ENCODE measurements around the gene AJAP1. TPM values are rescaled to one million over a fixed set of nuclear protein-coding genes. Genes with fewer than 3 reads are reported as not detected.

The AJAP1 gene
- total and polyA plus RNA-seq, 2 experiments from 2014 or later = not detected

GRCh38 chr1:4784761-4785160 is 130.4 kb downstream of the AJAP1 start (continued):
- no peak for TF ChIP-seq CTCF (conservative IDR thresholded peaks at IDR 0.05; ENCODE audit: low read depth in 2 of 2)
- TF ChIP-seq NANOG (IDR thresholded peaks at IDR 0.05; ENCODE audit: borderline replicate concordance) = no peak
- TF ChIP-seq ZNF331 (CRISPR knock-in tag; IDR thresholded peaks at IDR 0.05; ENCODE audit: low read depth) = no peak
- no peak for TF ChIP-seq CREB1 (CRISPR knock-in tag; IDR thresholded peaks at IDR 0.05; ENCODE audit: low read depth)

- no peaks in the 10 kb centered on the region for H3K79me2 ChIP-seq (replicated peaks; ENCODE audit: insufficient read depth)
- H3K27ac ChIP-seq (ENCODE audit: low read depth) = no peak overlapping the region
- Mint-ChIP-seq H3K27me3 (ENCODE audit: insufficient read depth, low read depth, poor library complexity) (peaks cover 4% of the 10 kb centered on the region), H3K27ac (no peak overlapping the region), H3K36me3 (ENCODE audit: low read depth) (no peaks in the 10 kb centered on the region; the same call in 1 of the 3 replicates), H3K4me3 (no peak overlapping the region), H3K4me1 (peaks cover 3% of the 10 kb centered on the region; the same call in 1 of the 3 replicates), H3K9me3 (no peaks in the 10 kb centered on the region)
- no peak overlapping the region for H2AFZ ChIP-seq
- no peaks in the 10 kb centered on the region for H3K4me1 ChIP-seq (ENCODE audit: insufficient read depth)
- H3K4me3 ChIP-seq = no peak overlapping the region
- ATAC-seq (no peak), DNase-seq (ENCODE audit: low spot score) (no peak)
- no peaks in the 10 kb centered on the region; the same call in 1 of the 2 replicates for H3K36me3 ChIP-seq (ENCODE audit: insufficient read depth)
- H3K9me2 ChIP-seq (ENCODE audit: insufficient read depth) = no peaks in the 10 kb centered on the region
- no peaks in the 10 kb centered on the region for H3F3A ChIP-seq (replicated peaks; ENCODE audit: low read depth)
- H3K4me2 ChIP-seq = no peak overlapping the region
- H3K27me3 ChIP-seq (ENCODE audit: insufficient read depth) = no peaks in the 10 kb centered on the region
- H4K20me1 ChIP-seq (replicated peaks; ENCODE audit: insufficient read depth) = no peaks in the 10 kb centered on the region
- TF ChIP-seq STAT1 (IDR thresholded peaks at IDR 0.05; ENCODE audit: unreplicated experiment) = no peak
- no peak for TF ChIP-seq REST (IDR thresholded peaks at IDR 0.05; ENCODE audit: unreplicated experiment)
- TF ChIP-seq JUNB (IDR thresholded peaks at IDR 0.05; ENCODE audit: unreplicated experiment) = no peak
- no peak for TF ChIP-seq ZNF462 (CRISPR knock-in tag; IDR thresholded peaks at IDR 0.05)
- no peak for TF ChIP-seq CREB1 (CRISPR knock-in tag; IDR thresholded peaks at IDR 0.05; ENCODE audit: low read depth)
- no peak for TF ChIP-seq ETS1 (IDR thresholded peaks at IDR 0.05)
- no peak for TF ChIP-seq CTCF (conservative IDR thresholded peaks at IDR 0.05; ENCODE audit: low read depth in 2 of 2)
- no peak for TF ChIP-seq NANOG (IDR thresholded peaks at IDR 0.05; ENCODE audit: borderline replicate concordance)
- TF ChIP-seq EZH2 (IDR thresholded peaks at IDR 0.05; ENCODE audit: low read depth, unreplicated experiment) = no peak
Measured at GRCh38 chr1:4786055-4786454, 131.6 kb downstream of the AJAP1 start.

All from GM23338 (cell line).